PC-9 (cell line): ENCODE measurements around the gene MMP24. TPM values are rescaled to one million over a fixed set of nuclear protein-coding genes. Genes with fewer than 3 reads are reported as not detected.
"Not testable (repeated sequence)": the region's sequence is repeated elsewhere in the genome, so short reads cannot be mapped to it uniquely, and the experiment has no call there.

Experiments
- BruUV-seq: library from RNA; stranded (reverse); fragments of 400-500 nt; replicated peaks from 2 replicates; lab custom pipeline; 2021; lab: Mats Ljungman, UMichigan
- CTCF ChIA-PET: fragments of 300-600 bp; sonication (Branson Sonifier 250); formaldehyde crosslinking; loops from one replicate; lab custom pipeline; 2022; ENCODE audit warnings: antibody characterized with exemption; lab: Charles Lee
- POLR2A ChIA-PET: fragments of 300-600 bp; sonication (Branson Sonifier 250); formaldehyde crosslinking; loops from one replicate; lab custom pipeline; 2022; ENCODE audit warnings: antibody characterized with exemption; ENCODE audit not compliant: unreplicated experiment; lab: Charles Lee
- DNase-seq, 2 experiments: peaks; one replicate each; pipeline versions ENCODE4 v3.0.0 to v3.0.0-alpha.2; 2015 to 2022; ENCODE audit warnings: mixed read lengths in 1 of 2
- H2AFZ ChIP-seq: fragments of 200-600 bp; sonication (generic); 2 replicates; pipeline ENCODE4 v1.8.1; 2017; ENCODE audit warnings: antibody characterized with exemption
- H3F3A ChIP-seq: fragments of 200-600 bp; sonication (generic); 2 replicates; pipeline ENCODE4 v1.8.1; 2017; ENCODE audit warnings: antibody characterized with exemption, mild to moderate bottlenecking, low read depth; ENCODE audit not compliant: insufficient read depth
- H3K27ac ChIP-seq: fragments of 200-600 bp; sonication (generic); 2 replicates; pipeline ENCODE4 v1.6.1; 2016; ENCODE audit warnings: mixed run types
- H3K27me3 ChIP-seq: fragments of 200-600 bp; sonication (generic); 2 replicates; pipeline ENCODE4 v1.6.1; 2016; ENCODE audit warnings: low read depth, mixed run types; ENCODE audit not compliant: insufficient read depth
- H3K36me3 ChIP-seq: fragments of 200-600 bp; sonication (generic); 2 replicates; pipeline ENCODE4 v1.6.1; 2016; ENCODE audit warnings: low read depth, mixed run types
- H3K4me1 ChIP-seq: fragments of 200-600 bp; sonication (generic); replicated peaks from 2 replicates; pipeline ENCODE4 v1.6.1; 2016; ENCODE audit warnings: mixed run types; ENCODE audit not compliant: insufficient read depth
- H3K4me2 ChIP-seq: fragments of 200-600 bp; sonication (generic); 2 replicates; pipeline ENCODE4 v1.6.1; 2017; ENCODE audit warnings: mixed run types
- H3K4me3 ChIP-seq: fragments of 200-600 bp; sonication (generic); 2 replicates; pipeline ENCODE4 v1.6.1; 2016; ENCODE audit warnings: mixed run types
- H3K79me2 ChIP-seq: fragments of 200-600 bp; sonication (generic); 2 replicates; pipeline ENCODE4 v1.6.1; 2017; ENCODE audit warnings: low read depth, mixed run types
- H3K9me2 ChIP-seq: fragments of 200-600 bp; sonication (generic); 2 replicates; pipeline ENCODE4 v1.8.1; 2017; ENCODE audit warnings: mild to moderate bottlenecking; ENCODE audit not compliant: insufficient read depth
- H3K9me3 ChIP-seq: fragments of 200-600 bp; sonication (generic); 2 replicates; pipeline ENCODE4 v1.8.1; 2016; ENCODE audit warnings: low read depth; ENCODE audit not compliant: insufficient read depth
- H4K20me1 ChIP-seq: fragments of 200-600 bp; sonication (generic); 2 replicates; pipeline ENCODE4 v1.8.1; 2017; ENCODE audit not compliant: insufficient read depth
- CTCF ChIP-seq: fragments of 200-600 bp; sonication (generic); conservative IDR thresholded peaks from 2 replicates; pipeline ENCODE4 v1.6.1; 2017; ENCODE audit warnings: mixed run types, antibody characterized with exemption, mild to moderate bottlenecking, moderate library complexity
- EZH2 ChIP-seq: fragments of 200-600 bp; sonication (generic); IDR thresholded peaks from 2 replicates; pipeline ENCODE4 v1.8.0; 2017; ENCODE audit warnings: antibody characterized with exemption, low read depth
- intact Hi-C: fragments of 100-400 bp; cut with micrococcal nuclease; formaldehyde crosslinking; loops from one replicate; pipeline ENCODE4 v1.10.0; 2022; ENCODE audit not compliant: unreplicated experiment
- total RNA-seq: library from RNA; stranded (reverse); gene quantifications from 2 replicates; pipeline ENCODE4 v1.2.3, GENCODE V29; 2021

The MMP24 gene
- total RNA-seq, 1 experiment from 2014 or later: 0.48 TPM

GRCh38 chr20:35248641-35249475 lies 22.4 kb downstream of the MMP24 start:
- H3K36me3 ChIP-seq: no peaks in the 10 kb centered on the region
- H4K20me1 ChIP-seq: no peaks in the 10 kb centered on the region
- POLR2A ChIA-PET: no interaction called here
- no peaks in the 10 kb centered on the region for H3K9me3 ChIP-seq
- H3K4me2 ChIP-seq: no peak overlapping the region
- CTCF ChIA-PET: interaction anchor here (0.7 to 1.0 kb wide), 2 partner anchors 87 to 152 kb away, joined by 4 to 7 read pairs; no protein-coding TSS in a partner anchor
- no peak for DNase-seq
- H3F3A ChIP-seq: 0 out of 2 replicates have a peak, but pooled peaks cover 5% of the 10 kb centered on the region
- no peak overlapping the region for H3K4me3 ChIP-seq
- no peak overlapping the region for H2AFZ ChIP-seq
- no peaks in the 10 kb centered on the region for H3K9me2 ChIP-seq
- H3K27me3 ChIP-seq: no peaks in the 10 kb centered on the region
- no peak overlapping the region for H3K27ac ChIP-seq
- H3K79me2 ChIP-seq: no peaks in the 10 kb centered on the region
- TF ChIP-seq CTCF (no peak), EZH2 (no peak)
- BruUV-seq: no TSS peak
- intact Hi-C loops: no loop called here
- H3K4me1 ChIP-seq: no peaks in the 10 kb centered on the region

- no peak for DNase-seq
- no peaks in the 10 kb centered on the region for H3K4me1 ChIP-seq
- H3K4me3 ChIP-seq: no peak overlapping the region
- H4K20me1 ChIP-seq: no peaks in the 10 kb centered on the region
- no peak overlapping the region for H2AFZ ChIP-seq
- CTCF ChIA-PET: no interaction called here
- 0 out of 2 replicates have a peak, but pooled peaks cover 5% of the 10 kb centered on the region for H3F3A ChIP-seq
- no peaks in the 10 kb centered on the region for H3K79me2 ChIP-seq
- POLR2A ChIA-PET: no interaction called here
- no peaks in the 10 kb centered on the region for H3K9me2 ChIP-seq
- intact Hi-C loops: no loop called here
- H3K4me2 ChIP-seq: no peak overlapping the region
- TF ChIP-seq CTCF: no peak
- TF ChIP-seq EZH2: no peak
- H3K9me3 ChIP-seq: no peaks in the 10 kb centered on the region
- BruUV-seq: no TSS peak
- H3K36me3 ChIP-seq: no peaks in the 10 kb centered on the region
- H3K27me3 ChIP-seq: no peaks in the 10 kb centered on the region
- no peak overlapping the region for H3K27ac ChIP-seq
Measured at GRCh38 chr20:35251613-35251940, 25.1 kb downstream of the MMP24 start.

- Histone ChIP-seq H3K4me1 (no peaks in the 10 kb centered on the region), H3K4me2 (no peak overlapping the region), H3K27me3 (no peaks in the 10 kb centered on the region), H4K20me1 (no peaks in the 10 kb centered on the region), H3F3A (0 out of 2 replicates have a peak, but pooled peaks cover 5% of the 10 kb centered on the region), H3K79me2 (no peaks in the 10 kb centered on the region), H3K9me2 (no peaks in the 10 kb centered on the region), H2AFZ (no peak overlapping the region), H3K4me3 (no peak overlapping the region), H3K9me3 (no peaks in the 10 kb centered on the region), H3K36me3 (no peaks in the 10 kb centered on the region), H3K27ac (no peak overlapping the region)
- intact Hi-C loops: no loop called here
- TF ChIP-seq CTCF: no peak
- no peak for TF ChIP-seq EZH2
- ChIA-PET POLR2A (no interaction called here), CTCF (no interaction called here)
- no peak for DNase-seq
- no TSS peak for BruUV-seq
Measured at GRCh38 chr20:35252037-35252461, 25.6 kb downstream of the MMP24 start.

- H3K27ac ChIP-seq, CTCF ChIA-PET, POLR2A ChIA-PET: not testable (repeated sequence)
Measured at GRCh38 chr20:35252598-35252997, 26.1 kb downstream of the MMP24 start.

More at GRCh38 chr20:35252598-35252997, 26.1 kb downstream of the MMP24 start:
- H3F3A ChIP-seq, H3K27me3 ChIP-seq, H3K79me2 ChIP-seq, H4K20me1 ChIP-seq, intact Hi-C loops, DNase-seq, H3K36me3 ChIP-seq, H3K9me2 ChIP-seq, H3K9me3 ChIP-seq, BruUV-seq, H3K4me2 ChIP-seq, H3K4me1 ChIP-seq, H2AFZ ChIP-seq, H3K4me3 ChIP-seq: not testable (repeated sequence)
